ENCODE results near the gene WDR70.
"Not testable (repeated sequence)": the region's sequence is repeated elsewhere in the genome, so short reads cannot be mapped to it uniquely, and the experiment has no call there.

Gene WDR70

GRCh38 chr5:37379100-37379628 lies at the start of gene WDR70:
Gene WDR70 (plus strand): TSS chr5:37379318. CDS start chr5:37379368, 50 bp downstream.
- ATAC-seq: peak; percentile 99 to 100

GRCh38 chr5:37334754-37335153 lies 44.4 kb upstream of the WDR70 start:
- ATAC-seq: not testable (repeated sequence)

- not testable (repeated sequence) for ATAC-seq
Observed at GRCh38 chr5:37342741-37343140, 36.4 kb upstream of the WDR70 start.

- ATAC-seq: no peak
Observed at GRCh38 chr5:37355161-37355560, 24.0 kb upstream of the WDR70 start.

GRCh38 chr5:37370550-37370863 lies 8.6 kb upstream of the WDR70 start:
- peak in 1 of 2 donors; percentile 44 for ATAC-seq

- ATAC-seq: peak; percentile 95 to 96
Observed at GRCh38 chr5:37370864-37371726, 8.0 kb upstream of the WDR70 start, which contains the start of gene NUP155. Gene NUP155 (minus strand): TSS chr5:37371106. CDS start chr5:37370977, 129 bp downstream.

GRCh38 chr5:37375091-37375490 lies 4.0 kb upstream of the WDR70 start:
- no peak for ATAC-seq

- not testable (repeated sequence) for ATAC-seq
Observed at GRCh38 chr5:37378066-37378465, 1.1 kb upstream of the WDR70 start.

- no peak for ATAC-seq
Observed at GRCh38 chr5:37391591-37391990, 12.5 kb downstream of the WDR70 start.

GRCh38 chr5:37396352-37396751 lies 17.2 kb downstream of the WDR70 start:
- no peak for ATAC-seq

GRCh38 chr5:37400501-37400900 lies 21.4 kb downstream of the WDR70 start:
- no peak for ATAC-seq

- no peak for ATAC-seq
Observed at GRCh38 chr5:37412515-37412914, 33.4 kb downstream of the WDR70 start.

- not testable (repeated sequence) for ATAC-seq
Observed at GRCh38 chr5:37415456-37415855, 36.3 kb downstream of the WDR70 start.

GRCh38 chr5:37417347-37417746 lies 38.2 kb downstream of the WDR70 start:
- ATAC-seq: no peak

GRCh38 chr5:37424441-37424840 lies 45.3 kb downstream of the WDR70 start:
- no peak for ATAC-seq

- ATAC-seq: no peak
Observed at GRCh38 chr5:37428044-37428443, 48.9 kb downstream of the WDR70 start.

- ATAC-seq: no peak
Observed at GRCh38 chr5:37435261-37435660, 56.1 kb downstream of the WDR70 start.

- ATAC-seq: peak in 1 of 2 donors; percentile 64
Observed at GRCh38 chr5:37436146-37436934, 57.2 kb downstream of the WDR70 start.

GRCh38 chr5:37437711-37438110 lies 58.6 kb downstream of the WDR70 start:
- no peak for ATAC-seq

GRCh38 chr5:37445783-37446182 lies 66.7 kb downstream of the WDR70 start:
- not testable (repeated sequence) for ATAC-seq

GRCh38 chr5:37448941-37449340 lies 69.8 kb downstream of the WDR70 start:
- ATAC-seq: no peak

GRCh38 chr5:37451991-37452390 lies 72.9 kb downstream of the WDR70 start:
- ATAC-seq: not testable (repeated sequence)

GRCh38 chr5:37453252-37453651 lies 74.1 kb downstream of the WDR70 start:
- not testable (repeated sequence) for ATAC-seq
